DOHH2 (cell line): ENCODE measurements around the gene PODN.

ENCODE experiments used
- CTCF ChIP-seq: fragments of 200-600 bp; sonication (generic); IDR thresholded peaks from one replicate; pipeline ENCODE4 v1.5.1; 2014; ENCODE audit warnings: antibody characterized with exemption, mild to moderate bottlenecking, low read depth, low read length; ENCODE audit not compliant: poor library complexity, severe bottlenecking
- EZH2phosphoT487 ChIP-seq: fragments of 200-600 bp; sonication (generic); IDR thresholded peaks from 2 replicates; pipeline ENCODE4 v1.6.1; 2017; ENCODE audit warnings: borderline replicate concordance, mild to moderate bottlenecking, antibody characterized with exemption, low read length, moderate library complexity, mixed read lengths

GRCh38 chr1:53108646-53109580, 46.9 kb downstream of the PODN start:
- TF ChIP-seq CTCF: no peak
- TF ChIP-seq EZH2phosphoT487: no peak
